ENCODE results near the gene H2BK1. TPM values are rescaled to one million over a fixed set of nuclear protein-coding genes. Genes with fewer than 3 reads are reported as not detected.

H2BK1 gene
- total RNA-seq, 1 donor from 2014 or later = not detected

- H3K4me1 Mint-ChIP-seq (ENCODE audit: low read depth) = peaks cover 10% of the 10 kb centered on the region
- H3K27ac Mint-ChIP-seq = peak within 1 kb of the TSS; percentile 22
- no peaks in the 10 kb centered on the region for H3K36me3 Mint-ChIP-seq (ENCODE audit: insufficient read depth)
- peaks cover 32% of the 10 kb centered on the region for H3K27me3 Mint-ChIP-seq
- DNase-seq (ENCODE audit: low spot score, unreplicated experiment) = peak; percentile 63
- no peaks in the 10 kb centered on the region for H3K9me3 Mint-ChIP-seq (ENCODE audit: low read depth)
- TF ChIP-seq CTCF (IDR thresholded peaks at IDR 0.05; ENCODE audit: unreplicated experiment) = peak; percentile 58
- peak within 1 kb of the TSS; percentile 65 for H3K4me3 Mint-ChIP-seq (ENCODE audit: low read depth)
These were observed 42.9 kb downstream of the H2BK1 start, which contains the start of gene GBX1 for GRCh38 chr7:151167197-151167961. TSS of gene GBX1 (minus strand) at chr7:151167694. CDS start at chr7:151167548, 146 bp downstream.

GRCh38 chr7:151166629-151167196 is 43.6 kb downstream of the H2BK1 start:
- peak overlapping the region; percentile 63 for H3K4me3 Mint-ChIP-seq (ENCODE audit: low read depth)
- peaks cover 10% of the 10 kb centered on the region for H3K4me1 Mint-ChIP-seq (ENCODE audit: low read depth)
- no peaks in the 10 kb centered on the region for H3K36me3 Mint-ChIP-seq (ENCODE audit: insufficient read depth)
- no peak for DNase-seq (ENCODE audit: low spot score, unreplicated experiment)
- no peak for TF ChIP-seq CTCF (IDR thresholded peaks at IDR 0.05; ENCODE audit: unreplicated experiment)
- H3K27ac Mint-ChIP-seq = no peak overlapping the region
- H3K27me3 Mint-ChIP-seq = peaks cover 28% of the 10 kb centered on the region
- H3K9me3 Mint-ChIP-seq (ENCODE audit: low read depth) = no peaks in the 10 kb centered on the region

- H3K4me1 Mint-ChIP-seq (ENCODE audit: low read depth) = peaks cover 4% of the 10 kb centered on the region
- H3K4me3 Mint-ChIP-seq (ENCODE audit: low read depth) = no peak overlapping the region
- DNase-seq (ENCODE audit: low spot score, unreplicated experiment) = no peak
- peaks cover 17% of the 10 kb centered on the region for H3K27me3 Mint-ChIP-seq
- H3K27ac Mint-ChIP-seq = no peak overlapping the region
- no peak for TF ChIP-seq CTCF (IDR thresholded peaks at IDR 0.05; ENCODE audit: unreplicated experiment)
- H3K36me3 Mint-ChIP-seq (ENCODE audit: insufficient read depth) = no peaks in the 10 kb centered on the region
- no peaks in the 10 kb centered on the region for H3K9me3 Mint-ChIP-seq (ENCODE audit: low read depth)
These were observed 48.5 kb downstream of the H2BK1 start for GRCh38 chr7:151161757-151162156.

Other genes starting within 250 kb of the H2BK1 start
- gene KCNH2, start 232.2 kb downstream of the H2BK1 start, total RNA-seq = 6.9 and 9.4 TPM in 2 replicates
- gene NOS3, start 219.5 kb downstream of the H2BK1 start, total RNA-seq = 0.74 and 1.1 TPM in 2 replicates
- 0.58 and 0.79 TPM in 2 replicates for gene ATG9B, start 186.0 kb downstream of the H2BK1 start, total RNA-seq
- gene ABCB8, start 182.0 kb downstream of the H2BK1 start, total RNA-seq = 36.0 and 36.2 TPM in 2 replicates
- gene ASIC3, start 162.0 kb downstream of the H2BK1 start, total RNA-seq = 3.5 and 5.1 TPM in 2 replicates
- gene CDK5, start 152.6 kb downstream of the H2BK1 start, total RNA-seq = 22.6 and 24.9 TPM in 2 replicates
- gene SLC4A2, start 150.9 kb downstream of the H2BK1 start, total RNA-seq = 208 and 213 TPM in 2 replicates
- 75.0 and 81.9 TPM in 2 replicates for gene FASTK, start 129.7 kb downstream of the H2BK1 start, total RNA-seq
- 40.4 and 48.6 TPM in 2 replicates for gene TMUB1, start 127.0 kb downstream of the H2BK1 start, total RNA-seq
- 112 and 114 TPM in 2 replicates for gene AGAP3, start 124.0 kb downstream of the H2BK1 start, total RNA-seq
- 2.0 and 2.1 TPM in 2 replicates for gene GBX1, start 42.8 kb downstream of the H2BK1 start, total RNA-seq
- gene ASB10, start 23.2 kb downstream of the H2BK1 start, total RNA-seq = not detected in 2 replicates
- 48.7 and 55.1 TPM in 2 replicates for gene ABCF2, start 16.7 kb upstream of the H2BK1 start, total RNA-seq
- 41.4 and 42.2 TPM in 2 replicates for gene CHPF2, start 22.0 kb upstream of the H2BK1 start, total RNA-seq
- gene SMARCD3, start 38.2 kb upstream of the H2BK1 start, total RNA-seq = 51.1 and 52.9 TPM in 2 replicates
- gene NUB1, start 131.3 kb upstream of the H2BK1 start, total RNA-seq = 49.0 and 53.5 TPM in 2 replicates
- 80.6 and 82.9 TPM in 2 replicates for gene WDR86, start 199.6 kb upstream of the H2BK1 start, total RNA-seq
- 2.5 and 3.2 TPM in 2 replicates for gene CRYGN, start 229.7 kb upstream of the H2BK1 start, total RNA-seq

Data from progenitor cell of endocrine pancreas (in vitro differentiated cells).